Muscle of leg (tissue), 11 donors: ENCODE measurements around the gene PIPOX. TPM values are rescaled to one million over a fixed set of nuclear protein-coding genes. Genes with fewer than 3 reads are reported as not detected.

Experiments used
- DNase-seq: peaks from one replicate; pipeline ENCODE4 v3.0.0; 2013
- H3K27ac ChIP-seq: one replicate; pipeline ENCODE4 v1.5.1; 2013; ENCODE audit warnings: mild to moderate bottlenecking, low read length, control low read depth
- H3K27me3 ChIP-seq: one replicate; pipeline ENCODE4 v1.6.1; 2013; ENCODE audit warnings: low read length; ENCODE audit not compliant: control insufficient read depth, insufficient read depth
- H3K36me3 ChIP-seq: one replicate; pipeline ENCODE4 v1.6.1; 2013; ENCODE audit warnings: low read length; ENCODE audit not compliant: control insufficient read depth, insufficient read depth
- H3K4me1 ChIP-seq: one replicate; pipeline ENCODE4 v1.6.1; 2013; ENCODE audit warnings: low read length; ENCODE audit not compliant: control insufficient read depth, insufficient read depth
- H3K4me3 ChIP-seq: one replicate; pipeline ENCODE4 v1.5.1; 2013; ENCODE audit warnings: low read length, control low read depth
- H3K9me3 ChIP-seq: replicated peaks from 2 replicates; pipeline ENCODE4 v1.6.1; 2013; ENCODE audit warnings: low read depth, low read length; ENCODE audit not compliant: control insufficient read depth
- WGBS: methylation state at CpG from one replicate; pipeline ENCODE4 v1.1.5; 2013; ENCODE audit warnings: missing lambda C conversion rate; ENCODE audit not compliant: insufficient coverage; 5-methylcytosine and 5-hydroxymethylcytosine counted together
- polyA plus RNA-seq, 8 donors: library from polyadenylated mRNA; unstranded; fragments of 120-200 nt; gene quantifications; one replicate each; pipeline versions ENCODE4 v1.2.1 to v1.2.3, GENCODE V29; 2013; ENCODE audit warnings: inconsistent platforms in 1 of 8, low replicate concordance in 1 of 8; ENCODE audit not compliant: insufficient read length in 8 of 8, insufficient read depth in 1 of 8
- total RNA-seq: library from RNA; stranded (reverse); fragments of 120-200 nt; gene quantifications from one replicate; pipeline ENCODE4 v1.2.4, GENCODE V29; 2013

The PIPOX gene
- total and polyA plus RNA-seq, 9 donors: 0.79 to 5.8 (median 1.5) TPM

GRCh38 chr17:29060475-29060874 lies 17.5 kb downstream of the PIPOX start:
- peak overlapping the region; percentile 7 for H3K27ac ChIP-seq
- H3K36me3 ChIP-seq: no peaks in the 10 kb centered on the region
- H3K4me3 ChIP-seq: no peak overlapping the region
- DNase-seq: no peak
- peaks cover 13% of the 10 kb centered on the region for H3K4me1 ChIP-seq
- WGBS: 38% methylated on average over 6 of the region's 6 CpGs
- peaks cover 20% of the 10 kb centered on the region for H3K27me3 ChIP-seq
- no peaks in the 10 kb centered on the region for H3K9me3 ChIP-seq

DNA sequence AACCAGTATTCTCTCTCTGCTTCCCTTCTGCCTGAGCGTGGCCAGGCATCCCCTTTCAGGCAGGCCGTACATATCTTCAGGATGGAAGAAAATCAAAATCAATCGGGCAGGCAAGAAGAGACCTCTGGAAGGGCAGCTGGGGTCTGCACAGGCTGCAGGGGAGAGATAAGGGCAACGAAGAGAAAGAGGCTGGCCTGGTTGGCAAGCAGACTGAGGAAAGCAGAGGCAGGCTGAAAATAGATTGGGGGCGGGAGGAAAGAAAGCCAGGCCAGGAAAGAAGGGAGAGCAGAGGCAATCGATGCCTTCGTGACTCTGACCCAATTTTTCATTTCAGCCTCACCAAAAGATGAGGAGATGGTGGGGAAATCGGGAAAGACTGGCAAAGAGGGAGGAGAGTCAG lies 18.1 kb downstream of the PIPOX start:
- no peak overlapping the region for H3K4me3 ChIP-seq
- WGBS: 39% methylated on average over 5 of the region's 8 CpGs

DNA sequence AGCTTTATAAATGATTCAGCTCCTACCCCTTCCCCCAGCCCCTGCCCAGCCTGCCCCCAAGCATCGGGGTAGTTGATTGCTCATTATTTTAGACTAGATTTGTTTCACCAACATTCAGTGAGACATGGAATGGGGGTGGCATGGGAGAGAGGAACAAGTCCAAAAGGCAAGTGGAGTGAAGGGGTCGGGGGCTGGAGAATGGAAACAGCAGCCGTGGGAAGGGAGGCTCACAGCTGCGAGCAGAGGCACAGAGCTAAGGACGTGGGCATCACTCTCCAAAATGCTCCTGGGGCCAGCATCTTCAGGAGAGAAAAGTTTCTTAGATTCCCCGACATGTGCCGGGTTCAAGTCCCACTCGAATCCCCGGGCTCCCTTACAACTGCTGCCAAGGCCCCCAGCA lies 19.3 kb downstream of the PIPOX start:
- H3K27me3 ChIP-seq: peaks cover 12% of the 10 kb centered on the region
- H3K27ac ChIP-seq: no peak overlapping the region
- H3K4me1 ChIP-seq: peaks cover 23% of the 10 kb centered on the region
- H3K9me3 ChIP-seq: no peaks in the 10 kb centered on the region
- WGBS: 68% methylated on average over 8 of the region's 9 CpGs
- no peak for DNase-seq
- no peaks in the 10 kb centered on the region for H3K36me3 ChIP-seq
- no peak overlapping the region for H3K4me3 ChIP-seq

More for the DNA sequence above, 18.1 kb downstream of the PIPOX start:
- peaks cover 19% of the 10 kb centered on the region for H3K4me1 ChIP-seq
- peak overlapping the region; percentile 7 for H3K27ac ChIP-seq
- H3K9me3 ChIP-seq: no peaks in the 10 kb centered on the region
- DNase-seq: peak; percentile 49
- peaks cover 17% of the 10 kb centered on the region for H3K27me3 ChIP-seq
- no peaks in the 10 kb centered on the region for H3K36me3 ChIP-seq

GRCh38 chr17:29063992-29064391 lies 21.1 kb downstream of the PIPOX start:
- Histone ChIP-seq H3K9me3 (no peaks in the 10 kb centered on the region), H3K27me3 (peaks cover 10% of the 10 kb centered on the region), H3K4me1 (peaks cover 27% of the 10 kb centered on the region), H3K4me3 (no peak overlapping the region), H3K27ac (no peak overlapping the region), H3K36me3 (no peaks in the 10 kb centered on the region)
- DNase-seq: no peak
- no CpG with 5 or more reads among the region's 7 CpGs for WGBS

DNA sequence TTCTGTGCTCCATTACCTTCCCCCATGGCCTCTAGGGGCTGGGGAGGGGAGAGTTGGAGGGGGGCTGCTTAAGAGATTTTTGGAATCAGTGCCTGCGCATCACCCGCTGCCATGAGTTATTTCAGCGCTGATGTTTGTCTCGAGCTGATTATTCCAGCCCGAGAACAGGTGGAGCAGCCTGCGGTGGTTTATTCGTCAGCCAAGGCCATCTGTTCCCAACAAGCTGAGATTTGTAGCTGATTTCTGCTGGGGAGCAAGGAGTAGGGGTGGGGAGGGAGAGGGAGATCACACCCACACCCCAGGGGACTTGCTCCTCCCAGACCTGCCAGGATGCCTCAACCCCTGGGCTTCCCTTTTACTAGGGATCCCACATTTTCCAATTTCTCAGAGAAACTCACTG lies 23.1 kb downstream of the PIPOX start:
- Histone ChIP-seq H3K36me3 (no peaks in the 10 kb centered on the region), H3K4me1 (peaks cover 32% of the 10 kb centered on the region), H3K27ac (no peak overlapping the region), H3K27me3 (peaks cover 13% of the 10 kb centered on the region), H3K4me3 (no peak overlapping the region), H3K9me3 (no peaks in the 10 kb centered on the region)
- DNase-seq: no peak
- WGBS: 52% methylated on average over 7 of the region's 7 CpGs

GRCh38 chr17:29066606-29067005 lies 23.7 kb downstream of the PIPOX start:
- Histone ChIP-seq H3K27me3 (peaks cover 13% of the 10 kb centered on the region), H3K4me1 (peaks cover 32% of the 10 kb centered on the region), H3K4me3 (no peak overlapping the region), H3K36me3 (no peaks in the 10 kb centered on the region), H3K27ac (no peak overlapping the region), H3K9me3 (no peaks in the 10 kb centered on the region)
- DNase-seq: no peak
- WGBS: 81% methylated on average over 3 of the region's 7 CpGs

DNA sequence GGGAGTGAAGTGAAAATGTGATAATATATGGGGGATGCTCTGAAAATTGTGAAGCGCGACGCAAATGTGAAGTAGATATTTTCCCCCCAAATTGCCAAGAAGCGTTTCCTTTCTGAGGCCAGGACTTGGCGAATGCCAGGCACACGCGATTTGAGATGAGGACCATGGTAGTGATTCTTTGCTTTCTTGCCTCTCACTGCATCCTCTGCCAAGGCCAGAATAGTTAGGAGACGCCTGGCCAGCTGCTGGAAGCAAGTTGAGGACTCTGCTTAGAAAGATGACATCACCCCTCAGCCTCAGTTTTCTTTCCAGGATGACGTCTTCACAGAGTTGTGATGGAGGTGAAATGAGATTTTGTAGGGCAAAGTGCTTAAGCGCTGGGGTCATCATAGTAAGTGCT lies 25.9 kb downstream of the PIPOX start:
- Histone ChIP-seq H3K4me1 (peaks cover 32% of the 10 kb centered on the region), H3K36me3 (peaks cover under 1% of the 10 kb centered on the region), H3K27ac (no peak overlapping the region), H3K27me3 (peaks cover 9% of the 10 kb centered on the region), H3K4me3 (no peak overlapping the region), H3K9me3 (no peaks in the 10 kb centered on the region)
- 60% methylated on average over 4 of the region's 10 CpGs for WGBS
- DNase-seq: peak; percentile 79

- no peak overlapping the region for H3K27ac ChIP-seq
- WGBS: 36% methylated on average over 14 of the region's 19 CpGs
- peaks cover 32% of the 10 kb centered on the region for H3K4me1 ChIP-seq
- no peak overlapping the region for H3K4me3 ChIP-seq
- H3K36me3 ChIP-seq: peaks cover 8% of the 10 kb centered on the region
- H3K27me3 ChIP-seq: peaks cover 9% of the 10 kb centered on the region
- no peaks in the 10 kb centered on the region for H3K9me3 ChIP-seq
- DNase-seq: peak; percentile 61
Observed at GRCh38 chr17:29069526-29070041, 26.6 kb downstream of the PIPOX start.

GRCh38 chr17:29070308-29070707 lies 27.4 kb downstream of the PIPOX start:
- no peak for DNase-seq
- 70% methylated on average over 8 of the region's 10 CpGs for WGBS
- Histone ChIP-seq H3K9me3 (no peaks in the 10 kb centered on the region), H3K27ac (no peak overlapping the region), H3K4me3 (no peak overlapping the region), H3K4me1 (peaks cover 31% of the 10 kb centered on the region), H3K27me3 (peaks cover 6% of the 10 kb centered on the region), H3K36me3 (peaks cover 16% of the 10 kb centered on the region)

- Histone ChIP-seq H3K9me3 (no peaks in the 10 kb centered on the region), H3K4me1 (peaks cover 26% of the 10 kb centered on the region), H3K27me3 (peaks cover 4% of the 10 kb centered on the region), H3K4me3 (no peak overlapping the region), H3K36me3 (peaks cover 20% of the 10 kb centered on the region), H3K27ac (no peak overlapping the region)
- 76% methylated on average over 8 of the region's 9 CpGs for WGBS
- no peak for DNase-seq
Observed at GRCh38 chr17:29070781-29071180, 27.8 kb downstream of the PIPOX start.

DNA sequence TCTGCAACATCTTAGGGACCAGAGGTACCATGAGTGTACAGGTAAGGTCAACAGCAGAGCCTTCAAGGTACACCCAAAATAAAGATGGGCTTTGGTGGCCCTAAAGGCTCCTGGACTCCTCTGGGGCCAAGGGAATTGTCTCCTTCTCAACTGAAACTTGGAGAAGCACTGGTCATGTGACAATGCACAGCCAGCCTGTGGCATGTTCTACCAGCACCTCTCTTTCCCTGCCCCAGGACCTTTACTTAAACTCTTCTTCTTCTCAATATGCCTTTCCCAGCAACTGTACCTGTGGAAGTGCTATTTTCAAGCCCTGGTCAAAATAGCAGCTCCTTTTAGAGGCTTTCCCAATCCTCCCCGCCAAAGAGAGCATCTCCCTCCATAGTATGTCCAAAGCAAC lies 28.4 kb downstream of the PIPOX start:
- H3K4me1 ChIP-seq: peaks cover 21% of the 10 kb centered on the region
- peaks cover 4% of the 10 kb centered on the region for H3K27me3 ChIP-seq
- H3K4me3 ChIP-seq: no peak overlapping the region
- peaks cover 25% of the 10 kb centered on the region for H3K36me3 ChIP-seq
- H3K27ac ChIP-seq: no peak overlapping the region
- no CpG with 5 or more reads among the region's 1 CpG for WGBS
- no peaks in the 10 kb centered on the region for H3K9me3 ChIP-seq
- no peak for DNase-seq
